Transverse colon (tissue), 4 donors: ENCODE results near the gene BUD13. TPM values are rescaled to one million over a fixed set of nuclear protein-coding genes. Genes with fewer than 3 reads are reported as not detected.

Experiments used
- DNase-seq: peaks from one replicate; pipeline ENCODE4 v3.0.0-alpha.2; 2019
- H3K27ac ChIP-seq, 4 donors: fragments of 200-600 bp; sonication (generic); 2 replicates each; pipeline ENCODE4 v1.5.1; 2016 to 2018; ENCODE audit warnings: inconsistent platforms in 4 of 4
- H3K27me3 ChIP-seq: fragments of 200-600 bp; sonication (generic); 2 replicates; pipeline ENCODE4 v1.5.1; 2017; ENCODE audit warnings: inconsistent platforms
- H3K36me3 ChIP-seq, 4 donors: fragments of 200-600 bp; sonication (generic); 2 replicates each; pipeline ENCODE4 v1.5.1; 2017 to 2019; ENCODE audit warnings: inconsistent platforms in 4 of 4
- H3K4me1 ChIP-seq, 4 donors: fragments of 200-600 bp; sonication (generic); 2 replicates each; pipeline ENCODE4 v1.5.1; 2017 to 2020; ENCODE audit warnings: inconsistent platforms in 4 of 4
- H3K4me3 ChIP-seq, 4 donors: fragments of 200-600 bp; sonication (generic); 1 replicate in 1 of 4; 2 replicates in 3 of 4; pipeline versions ENCODE4 v1.5.1 to v1.6.1; 2017 to 2019; ENCODE audit warnings: inconsistent platforms in 4 of 4
- H3K9me3 ChIP-seq, 2 donors: fragments of 200-600 bp; sonication (generic); 2 replicates each; pipeline ENCODE4 v1.5.1; 2017 to 2019; ENCODE audit warnings: inconsistent platforms in 2 of 2
- CTCF ChIP-seq, 5 experiments: fragments of 200-600 bp in 3 of 5; fragments of 450-650 bp in 2 of 5; sonication (generic) in 3 of 5; IDR thresholded peaks; 1 replicate in 2 of 5; 2 replicates in 3 of 5; pipeline ENCODE4 v1.5.1; 2016 to 2017; ENCODE audit warnings: antibody characterized with exemption in 5 of 5, inconsistent platforms in 3 of 5, mild to moderate bottlenecking in 2 of 5, moderate library complexity in 1 of 5
- EP300 ChIP-seq: sonication (generic); formaldehyde crosslinking; IDR thresholded peaks from one replicate; pipeline ENCODE4 v1.6.1; 2017; ENCODE audit warnings: antibody characterized with exemption, low read depth
- POLR2A ChIP-seq: fragments of 450-650 bp; IDR thresholded peaks from one replicate; pipeline ENCODE4 v1.6.1; 2016; ENCODE audit warnings: antibody characterized with exemption, mild to moderate bottlenecking, moderate library complexity
- POLR2AphosphoS5 ChIP-seq, 3 donors: sonication (generic); formaldehyde crosslinking; IDR thresholded peaks; one replicate each; pipeline ENCODE4 v1.6.1; 2016; ENCODE audit warnings: antibody characterized with exemption in 3 of 3
- WGBS, 2 donors: methylation state at CpG; one replicate each; pipeline ENCODE4 v1.1.5; 2018; ENCODE audit warnings: low coverage in 1 of 2; 5-methylcytosine and 5-hydroxymethylcytosine counted together
- in situ Hi-C, 4 donors: fragments of 200-750 bp; cut with MboI; loops; one replicate each; pipeline versions ENCODE4 v1.15.0 to v1.15.1; 2017; ENCODE audit warnings: low sequenced_read_pairs in 3 of 4, low pct_ligation_motif_present in 1 of 4, low pct_unique_long_range_greater_than_20kb in 1 of 4
- intact Hi-C: fragments of 100-400 bp; cut with DNase I; formaldehyde crosslinking; loops from one replicate; pipeline ENCODE4 v1.15.1; 2023; ENCODE audit warnings: low total_unique reads
- total RNA-seq, 4 donors: library from RNA; depleted of rRNA; stranded (reverse); fragments of >200 nt; gene quantifications; one replicate each; pipeline ENCODE4 v1.1.0, GENCODE V29; 2016

Gene BUD13
- total RNA-seq, 4 donors from 2014 or later: 6.7 to 21.9 (median 14.0) TPM

- DNase-seq: no peak
- WGBS, 2 donors: 95 to 100% methylated on average over 1 of the region's 1 CpG
- H3K9me3 ChIP-seq: no peaks in the 10 kb centered on the region
- H3K4me3 ChIP-seq: no peak overlapping the region
- no peaks in the 10 kb centered on the region for H3K27me3 ChIP-seq
- no peaks in the 10 kb centered on the region for H3K36me3 ChIP-seq
- H3K27ac ChIP-seq: no peak overlapping the region
- peaks cover 0 to 10% (median 9%) of the 10 kb centered on the region in 4 donors for H3K4me1 ChIP-seq
- in situ Hi-C loops: loop anchor here (10.0 to 25.0 kb wide), 2 partner anchors 311 to 319 kb away; no protein-coding TSS in a partner anchor
- TF ChIP-seq CTCF (IDR thresholded peaks at IDR 0.05) (no peak), POLR2A (no peak), EP300 (no peak), POLR2AphosphoS5 (IDR thresholded peaks at IDR 0.05) (no peak)
- intact Hi-C loops: loop anchor here (5.0 kb wide), 1 partner anchor 39 kb away; no protein-coding TSS in a partner anchor
These were observed 20.9 kb upstream of the BUD13 start for GRCh38 chr11:116793772-116794097.

GRCh38 chr11:116792869-116793771, 20.3 kb upstream of the BUD13 start:
- no peak overlapping the region for H3K27ac ChIP-seq
- in situ Hi-C loops (loop anchor here (10.0 to 25.0 kb wide), 2 partner anchors 312 to 319 kb away; no protein-coding TSS in a partner anchor), intact Hi-C loops (loop anchor here (5.0 kb wide), 1 partner anchor 39 kb away; no protein-coding TSS in a partner anchor)

GRCh38 chr11:116792144-116792868, 19.5 kb upstream of the BUD13 start:
- Histone ChIP-seq H3K9me3 (no peaks in the 10 kb centered on the region), H3K4me1 (peaks cover 0 to 16% (median 13%) of the 10 kb centered on the region in 4 donors), H3K27ac (no peak overlapping the region), H3K27me3 (no peaks in the 10 kb centered on the region), H3K4me3 (no peak overlapping the region), H3K36me3 (no peaks in the 10 kb centered on the region)
- in situ Hi-C loops (loop anchor here (10.0 to 25.0 kb wide), 2 partner anchors 312 to 320 kb away; no protein-coding TSS in a partner anchor), intact Hi-C loops (loop anchor here (5.0 kb wide), 1 partner anchor 40 kb away; no protein-coding TSS in a partner anchor)
- 80 to 100% methylated on average over 2 to 8 of the region's 8 CpGs for WGBS, 2 donors
- TF ChIP-seq CTCF (IDR thresholded peaks at IDR 0.05) (no peak), POLR2AphosphoS5 (IDR thresholded peaks at IDR 0.05) (no peak), EP300 (no peak), POLR2A (no peak)
- DNase-seq: no peak

More at GRCh38 chr11:116792869-116793771, 20.3 kb upstream of the BUD13 start:
- H3K9me3 ChIP-seq: no peaks in the 10 kb centered on the region
- TF ChIP-seq EP300: no peak
- H3K4me3 ChIP-seq: no peak overlapping the region
- DNase-seq: no peak
- H3K36me3 ChIP-seq: no peaks in the 10 kb centered on the region
- H3K4me1 ChIP-seq: peaks cover 0 to 16% (median 13%) of the 10 kb centered on the region in 4 donors
- H3K27me3 ChIP-seq: no peaks in the 10 kb centered on the region
- WGBS, 2 donors: 68 to 77% methylated on average over 7 to 8 of the region's 8 CpGs

- intact Hi-C loops: loop anchor here (5.0 kb wide), 1 partner anchor 41 kb away; no protein-coding TSS in a partner anchor
- Histone ChIP-seq H3K4me1 (peaks cover 3 to 21% (median 19%) of the 10 kb centered on the region in 4 donors), H3K4me3 (no peak within 1 kb of the TSS), H3K27me3 (no peaks in the 10 kb centered on the region), H3K36me3 (no peaks in the 10 kb centered on the region), H3K27ac (no peak within 1 kb of the TSS), H3K9me3 (no peaks in the 10 kb centered on the region)
- DNase-seq: no peak
- TF ChIP-seq EP300: no peak
- TF ChIP-seq POLR2AphosphoS5 (IDR thresholded peaks at IDR 0.05): no peak
- TF ChIP-seq POLR2A: no peak
- TF ChIP-seq CTCF (IDR thresholded peaks at IDR 0.05): no peak
- WGBS, 2 donors: 88% methylated on average over 7 of the region's 7 CpGs; no CpG with 5 or more reads in 1 of the 2 donors
- in situ Hi-C loops: loop anchor here (10.0 to 25.0 kb wide), 2 partner anchors 313 to 321 kb away; no protein-coding TSS in a partner anchor
These were observed 19.0 kb upstream of the BUD13 start, which contains the start of gene APOA5 for GRCh38 chr11:116791813-116792143. Gene APOA5, minus strand, starts transcription at chr11:116791879. Its CDS starts 19 bp downstream, at chr11:116791860.
